Measurements from ENCODE around the gene TSSK6.
A peak's percentile ranks its signal among the peaks of the same experiment; 100 is the strongest.
"Not testable (repeated sequence)": the region's sequence is repeated elsewhere in the genome, so short reads cannot be mapped to it uniquely, and the experiment has no call there.

The TSSK6 gene

DNA sequence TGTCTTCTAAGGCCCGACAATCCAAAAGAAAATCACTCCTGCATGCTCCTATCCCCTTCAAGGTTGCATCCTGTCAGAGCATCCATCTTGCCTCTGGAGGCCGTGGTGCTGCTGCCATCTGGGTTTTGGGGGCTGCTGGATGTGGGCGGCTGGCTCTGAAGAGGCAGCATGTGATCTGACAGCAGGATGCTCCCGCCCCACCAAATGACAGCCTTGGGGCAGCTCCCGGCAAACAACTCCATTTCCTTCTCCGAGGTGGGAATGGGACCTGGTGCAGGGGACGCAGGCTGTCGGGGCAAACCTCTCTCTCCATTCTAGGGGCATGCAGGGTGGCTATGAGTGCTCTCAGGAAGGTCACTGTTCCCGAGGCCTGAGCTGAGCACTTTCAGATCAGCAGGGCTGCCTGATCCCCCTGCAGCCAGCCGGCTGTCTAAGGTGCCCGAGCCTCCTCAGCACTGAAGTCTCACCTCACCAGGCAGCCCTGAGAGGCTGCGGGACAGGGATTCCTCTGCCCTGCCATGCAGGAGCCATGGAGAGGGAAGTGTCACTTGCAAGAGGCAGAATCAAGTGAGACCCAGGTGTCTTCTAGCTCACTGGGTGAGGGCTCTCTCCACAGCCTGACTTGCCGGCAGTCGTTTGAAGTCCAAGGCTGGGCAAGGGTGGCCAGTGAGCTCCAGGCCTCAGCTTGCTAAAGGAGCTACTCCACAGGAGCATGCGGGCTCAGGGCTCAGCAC lies 28.8 kb downstream of the TSSK6 start:
- no peak for DNase-seq

DNA sequence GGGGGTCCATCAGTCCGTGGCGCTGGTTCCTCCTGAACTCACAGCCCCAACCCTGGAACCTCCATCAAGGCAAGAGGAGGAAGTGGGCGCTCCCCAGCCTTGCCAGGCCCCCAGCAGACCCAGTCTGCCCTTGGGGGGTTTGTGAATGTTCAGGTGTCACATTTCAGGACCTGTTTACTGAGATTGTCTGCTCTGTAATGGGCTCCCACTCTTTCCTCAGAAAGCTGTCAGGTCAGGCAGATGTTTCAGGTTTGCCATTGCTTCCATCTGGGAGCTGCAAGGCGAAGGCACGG lies 29.4 kb downstream of the TSSK6 start:
- no peak for DNase-seq

DNA sequence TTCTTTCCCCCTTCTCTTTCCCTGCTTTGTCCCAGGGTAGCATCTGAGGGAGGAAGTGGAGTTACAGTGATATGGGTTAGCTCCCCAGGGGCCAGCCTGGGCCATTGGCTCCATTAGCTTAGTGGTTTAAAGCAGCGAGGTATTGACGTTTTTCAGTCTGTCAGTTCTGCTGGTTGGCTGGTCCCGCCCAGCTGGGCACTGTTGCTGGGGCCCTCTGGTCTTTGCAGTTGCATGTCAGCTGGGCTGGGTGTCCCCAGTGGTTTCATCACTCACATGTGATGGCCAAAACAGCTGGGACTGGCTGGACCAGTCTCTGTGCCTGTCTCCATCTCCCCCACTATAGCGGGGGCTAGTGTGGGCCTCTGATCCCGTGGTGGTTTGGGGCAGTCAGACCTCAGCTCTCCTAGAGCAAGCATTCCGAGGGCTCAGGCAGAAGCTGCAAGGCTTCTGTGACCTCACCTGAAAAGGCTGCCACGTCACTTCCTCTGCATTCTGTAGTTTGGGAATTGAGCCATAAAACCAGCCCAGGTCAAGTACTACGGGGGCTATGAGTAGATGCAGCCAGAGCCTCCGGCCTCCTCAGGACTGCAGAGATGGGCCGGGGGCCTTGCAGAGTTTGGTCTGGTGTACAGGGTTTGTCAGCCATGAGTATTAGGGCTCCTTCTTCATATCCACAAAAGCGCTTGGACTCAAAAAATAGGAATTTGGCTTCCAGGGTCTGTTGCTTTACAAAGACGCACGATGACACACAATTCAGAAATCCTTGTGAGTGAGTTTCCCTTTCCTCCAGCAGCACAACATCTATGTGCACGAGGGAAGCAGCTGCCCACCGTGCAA lies 30.0 kb downstream of the TSSK6 start:
- no peak for DNase-seq

DNA sequence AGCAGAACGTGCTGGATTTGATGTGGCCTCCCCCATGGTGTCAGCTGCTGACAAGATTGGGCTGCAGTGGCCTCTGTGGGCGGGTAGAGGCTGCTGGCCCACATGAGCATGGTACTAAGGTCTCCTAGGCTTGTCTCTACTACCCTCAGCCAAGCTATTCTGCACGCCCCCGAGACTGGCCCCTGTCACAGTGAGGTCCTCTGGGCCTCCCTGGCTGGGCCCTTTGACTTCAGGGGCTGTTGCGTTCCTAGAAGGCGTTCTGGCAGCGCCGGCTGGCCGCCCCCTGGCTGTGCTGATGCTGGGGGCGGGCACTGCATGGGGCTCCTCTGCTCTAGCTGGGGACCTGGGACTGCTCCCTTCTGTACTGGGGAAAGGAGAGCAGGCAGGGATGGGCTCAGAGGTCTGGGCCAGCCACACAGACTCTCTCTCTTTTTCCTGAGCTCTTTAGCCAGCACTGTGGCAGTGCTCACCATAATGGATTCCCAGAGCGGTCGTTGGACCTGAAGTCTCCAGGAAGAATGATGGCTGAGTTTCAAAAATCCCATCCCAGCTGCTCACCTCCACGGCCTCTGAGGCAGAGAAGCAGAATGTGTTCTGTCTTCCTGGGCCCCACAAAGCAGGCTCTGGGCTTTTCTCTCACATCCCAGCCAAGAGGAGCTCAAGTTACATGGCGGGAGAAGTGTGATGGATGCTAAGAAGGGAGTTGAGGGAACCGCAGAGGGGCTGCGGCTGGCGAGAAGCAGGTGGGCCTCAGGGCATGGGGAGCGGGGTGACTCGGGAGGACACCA lies 32.3 kb downstream of the TSSK6 start:
- no peak for DNase-seq

DNA sequence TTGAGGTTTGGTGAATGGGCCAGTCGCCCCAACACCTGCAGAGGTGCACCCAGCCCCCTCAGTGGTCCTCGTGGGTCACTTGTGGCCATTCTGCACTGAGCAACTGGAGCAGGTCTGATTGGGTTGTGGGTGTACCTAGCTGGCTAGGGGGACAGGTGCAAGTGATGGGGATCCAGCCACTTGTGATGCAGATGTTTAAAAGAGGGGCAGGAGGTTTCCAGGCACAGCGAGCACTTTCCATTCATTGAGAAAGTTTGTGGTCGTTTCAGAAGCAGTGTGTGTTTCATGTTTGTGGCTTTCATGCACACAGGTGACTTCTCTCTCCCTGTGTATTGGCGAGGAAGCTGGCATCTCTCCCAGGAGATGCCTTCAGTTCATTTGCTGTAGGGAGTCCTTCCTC lies 34.7 kb downstream of the TSSK6 start:
- DNase-seq: no peak

DNA sequence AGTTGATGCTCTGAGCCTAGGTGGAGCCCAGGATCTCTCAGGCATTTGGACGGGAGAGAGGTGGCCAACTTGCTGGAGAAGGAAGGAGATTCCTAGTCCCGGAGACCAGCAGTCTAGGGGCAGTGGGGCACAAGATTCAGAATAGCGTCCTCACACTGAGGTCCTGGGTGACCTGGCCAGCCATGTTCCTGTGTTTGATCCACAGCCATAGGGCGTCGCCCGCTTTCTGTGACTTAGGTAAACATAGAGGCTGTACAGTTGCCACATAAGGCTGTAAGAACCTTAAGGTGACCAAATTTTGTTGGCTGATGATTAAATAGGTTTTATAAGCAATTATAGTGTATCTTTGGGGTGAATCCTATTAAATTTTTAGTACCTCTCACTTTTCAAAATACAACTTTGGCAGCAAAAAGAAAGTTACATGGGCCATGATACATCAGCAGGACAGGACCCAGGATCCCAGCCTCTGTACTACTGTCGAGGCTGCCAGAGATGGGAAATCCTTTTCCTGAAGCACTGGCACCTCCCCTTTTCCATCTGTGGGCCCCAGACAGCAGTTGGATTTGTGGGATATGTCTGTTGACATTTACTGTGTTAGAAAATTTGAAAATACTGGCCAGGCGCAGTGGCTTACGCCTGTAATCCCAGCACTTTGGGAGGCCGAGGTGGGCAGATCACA lies 37.5 kb downstream of the TSSK6 start:
- no peak for DNase-seq

DNA sequence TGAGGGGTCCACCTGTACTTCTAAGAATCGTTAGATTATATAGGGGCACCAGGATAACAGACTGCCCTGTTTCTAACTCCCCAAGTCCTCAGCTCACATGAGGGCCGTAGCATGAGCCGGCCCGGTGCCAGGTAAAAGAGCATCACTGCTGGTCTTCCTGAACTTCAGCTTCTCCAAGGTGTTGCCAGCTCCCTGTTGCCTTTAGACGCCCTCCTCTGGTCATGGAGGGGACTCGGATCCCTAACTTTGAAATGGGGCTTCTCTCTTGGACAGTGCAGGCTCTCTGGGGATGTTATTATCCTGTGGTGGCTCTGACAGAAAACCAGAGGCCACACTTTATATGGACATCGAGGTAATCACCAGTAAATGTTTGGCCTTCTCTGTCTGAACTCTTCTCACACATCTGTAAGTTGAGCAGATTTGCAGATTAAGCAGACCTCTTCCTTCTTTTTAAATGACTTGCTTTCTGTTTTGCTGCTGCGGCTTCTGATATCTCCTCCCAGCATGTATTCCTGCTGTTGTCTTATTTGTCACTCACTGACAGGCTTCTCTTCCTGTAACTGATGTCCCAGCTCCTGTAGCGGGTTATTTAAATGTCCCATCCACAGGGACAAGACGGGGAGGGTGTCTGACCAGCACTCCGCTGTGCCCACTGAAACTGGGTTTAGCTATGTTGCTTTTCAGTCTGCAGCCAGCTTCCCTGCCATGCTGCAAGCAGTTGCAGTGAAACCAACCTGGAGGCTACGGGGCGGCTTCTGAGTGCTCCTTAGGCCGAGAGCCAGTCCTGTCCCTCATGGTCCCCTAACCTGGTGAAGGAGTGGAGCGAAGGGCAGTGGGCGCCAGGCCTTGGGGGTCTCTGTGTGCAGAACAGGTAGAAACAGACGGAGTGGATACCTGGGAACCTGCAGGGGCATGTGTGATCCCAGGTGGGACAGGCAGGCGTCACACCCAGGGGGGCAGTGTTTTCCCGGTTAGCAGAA lies 39.2 kb downstream of the TSSK6 start:
- no peak for DNase-seq

DNA sequence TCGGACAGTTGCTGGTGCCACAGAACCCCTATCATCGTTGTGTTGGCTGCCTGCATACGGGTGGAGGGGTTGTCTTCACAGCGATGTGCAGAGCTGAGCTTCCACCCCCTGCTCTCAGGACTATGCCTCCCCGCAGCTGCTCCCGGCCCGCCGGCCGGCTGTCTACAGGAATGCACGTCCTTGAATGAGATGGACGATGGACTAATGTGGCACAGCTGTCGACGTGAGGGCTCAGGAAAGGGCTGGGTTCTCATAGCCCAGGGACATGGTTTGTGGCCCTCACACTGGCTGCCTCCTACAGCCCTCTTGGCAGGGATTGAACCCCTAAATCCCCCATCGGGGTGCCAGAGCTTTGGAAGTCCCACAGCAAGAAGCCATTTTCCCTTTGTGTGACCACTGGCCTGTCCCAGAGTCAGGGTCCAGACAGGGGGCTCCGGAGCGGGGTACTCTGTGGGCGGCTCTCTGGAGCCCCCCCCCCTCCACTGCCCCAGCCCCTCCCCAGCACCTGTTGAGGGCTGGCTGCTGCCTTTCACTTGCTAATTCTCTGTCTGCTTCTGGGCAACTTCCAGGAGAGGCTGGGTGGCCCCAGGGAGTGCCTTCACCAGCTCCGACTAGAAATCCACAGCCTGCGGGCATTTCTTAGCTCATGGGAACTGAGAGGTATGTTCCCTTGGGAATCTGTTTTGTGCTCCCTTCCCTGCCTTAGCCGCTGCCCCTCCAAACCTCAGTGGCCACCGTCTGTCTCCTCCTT lies 40.2 kb downstream of the TSSK6 start:
- no peak for DNase-seq

DNA sequence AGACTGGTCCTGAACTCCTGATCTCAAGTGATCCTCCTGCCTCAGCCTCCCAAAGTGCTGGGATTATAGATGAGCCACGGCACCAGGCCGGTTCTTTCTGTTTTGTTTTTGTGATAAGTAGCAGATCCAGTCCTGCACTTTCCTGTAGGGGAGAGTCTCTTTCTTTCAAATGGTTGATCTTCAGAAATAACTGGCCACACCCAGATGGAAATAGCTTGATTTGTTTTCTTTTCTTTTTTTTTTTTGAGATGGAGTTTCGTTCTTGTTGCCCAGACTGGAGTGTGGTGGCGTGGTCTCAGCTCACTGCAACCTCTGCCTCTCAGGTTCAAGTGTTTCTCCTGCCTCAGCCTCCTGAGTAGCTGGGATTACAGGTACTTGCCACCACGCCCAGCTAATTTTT lies 43.2 kb downstream of the TSSK6 start:
- DNase-seq: not testable (repeated sequence)

DNA sequence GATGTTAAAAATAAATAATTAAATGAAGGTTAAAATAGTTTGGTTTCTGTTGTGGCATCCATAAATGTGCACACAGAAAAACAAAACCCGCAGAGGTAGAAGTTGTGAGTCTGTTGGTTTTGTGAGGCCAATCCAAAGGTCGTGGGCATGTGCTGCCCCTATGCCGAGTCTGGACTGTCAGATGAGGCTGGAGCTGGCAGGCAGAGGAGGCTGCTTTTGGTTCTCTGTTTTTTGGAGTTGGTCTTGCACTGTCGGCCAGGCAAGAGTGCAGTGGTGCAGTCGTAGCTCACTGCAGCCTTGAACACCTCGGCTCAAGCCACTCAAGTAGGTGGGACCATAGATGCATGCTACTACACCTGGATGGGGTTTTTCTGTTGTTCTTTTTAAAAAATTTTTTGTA lies 43.7 kb downstream of the TSSK6 start:
- DNase-seq: no peak

DNA sequence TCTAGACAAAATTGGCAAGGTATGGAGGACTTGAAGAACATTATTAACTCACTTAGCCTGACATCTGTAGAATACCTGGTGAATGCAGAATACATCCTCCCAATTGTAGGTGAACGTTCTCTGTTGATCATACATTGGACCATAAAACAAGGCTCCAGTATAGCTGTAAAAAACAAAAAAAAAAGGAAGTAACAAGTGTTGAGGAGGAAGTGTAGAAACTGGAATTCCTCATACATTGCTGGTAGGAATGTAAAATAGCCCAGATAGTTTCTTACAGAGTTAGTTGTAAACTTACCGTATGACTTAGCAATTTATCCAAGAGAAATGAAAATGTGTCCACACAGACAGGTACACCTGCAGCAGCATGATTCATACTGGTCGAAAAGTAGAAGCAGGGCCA lies 44.8 kb downstream of the TSSK6 start:
- DNase-seq: no peak

DNA sequence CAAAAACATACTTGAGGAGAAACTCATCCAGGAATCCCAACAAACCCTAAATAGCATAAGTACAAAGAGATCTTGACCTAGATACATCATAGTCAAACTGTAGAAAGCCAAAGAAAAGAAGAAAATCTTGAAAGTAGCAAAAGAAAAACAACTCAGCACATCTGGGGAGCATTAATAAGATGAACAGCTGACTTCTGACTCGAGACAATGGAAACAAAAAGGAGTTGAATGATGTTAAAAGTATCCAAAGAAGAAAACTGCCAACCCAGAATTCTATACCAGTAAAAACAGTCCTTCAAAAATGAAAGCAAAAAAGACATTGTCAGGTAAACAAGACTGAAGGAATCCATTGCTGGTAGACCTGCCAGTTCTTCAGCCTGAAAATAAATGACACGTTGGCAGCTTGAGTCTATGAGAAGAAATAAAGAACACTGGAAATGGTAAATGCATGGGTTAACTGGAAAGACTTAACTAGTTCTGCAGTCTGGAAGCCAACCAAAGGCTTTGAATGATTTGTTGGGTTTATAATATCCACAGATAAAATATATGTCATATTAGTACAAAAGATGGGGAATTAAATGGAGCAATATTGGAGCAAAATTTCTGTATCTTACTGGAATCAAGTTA lies 46.8 kb downstream of the TSSK6 start:
- DNase-seq: peak; percentile 17

DNA sequence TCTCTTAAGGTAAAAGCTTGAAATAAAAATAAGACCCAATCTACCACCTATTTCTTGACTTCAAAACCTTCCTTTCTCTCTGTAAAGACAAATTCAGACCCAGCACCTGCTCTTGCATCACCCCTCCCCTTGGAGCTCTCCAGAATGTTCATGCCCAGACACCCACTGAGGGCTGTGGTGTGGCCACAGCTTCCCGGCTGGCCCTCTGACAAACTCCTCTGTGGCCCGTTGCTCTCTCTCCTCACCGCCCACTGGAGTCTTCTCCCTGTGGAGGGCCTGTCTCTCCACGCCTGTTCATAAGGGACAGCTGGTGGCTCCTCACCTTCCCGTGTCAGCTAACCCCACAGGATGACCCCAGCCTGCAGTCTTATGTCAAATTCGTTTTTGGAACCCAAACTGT lies 49.1 kb downstream of the TSSK6 start:
- no peak for DNase-seq

DNA sequence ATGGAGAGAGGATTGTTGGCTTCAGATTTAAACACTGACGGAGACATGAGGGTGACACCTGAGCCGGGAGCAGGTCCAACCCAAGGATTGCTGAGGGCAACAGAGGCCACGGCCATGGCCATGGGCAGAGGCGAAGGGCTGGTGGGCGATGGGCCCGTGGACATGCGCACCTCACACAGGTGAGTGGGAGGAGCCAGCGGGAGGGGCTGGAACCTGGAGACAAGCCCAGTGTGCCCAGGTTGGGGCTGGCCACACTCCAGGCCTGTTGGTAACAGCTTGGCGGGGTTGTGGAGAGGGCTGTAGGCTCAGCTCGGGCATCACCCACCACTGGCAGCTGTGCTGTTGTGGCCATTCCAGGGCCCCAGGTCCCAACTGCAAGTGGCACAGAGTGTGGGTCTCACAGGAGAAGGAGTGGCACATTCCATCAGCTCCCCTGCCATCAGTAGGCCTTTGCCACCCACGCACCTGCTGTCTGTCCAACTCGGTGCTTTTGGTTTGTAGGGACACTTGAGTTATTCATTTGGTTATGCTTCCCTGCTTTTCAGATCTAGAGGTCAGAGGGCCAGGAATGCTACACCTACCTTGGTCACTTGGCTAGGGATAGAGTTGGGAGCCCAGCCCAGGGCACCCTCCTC lies 49.8 kb downstream of the TSSK6 start:
- no peak for DNase-seq

DNA sequence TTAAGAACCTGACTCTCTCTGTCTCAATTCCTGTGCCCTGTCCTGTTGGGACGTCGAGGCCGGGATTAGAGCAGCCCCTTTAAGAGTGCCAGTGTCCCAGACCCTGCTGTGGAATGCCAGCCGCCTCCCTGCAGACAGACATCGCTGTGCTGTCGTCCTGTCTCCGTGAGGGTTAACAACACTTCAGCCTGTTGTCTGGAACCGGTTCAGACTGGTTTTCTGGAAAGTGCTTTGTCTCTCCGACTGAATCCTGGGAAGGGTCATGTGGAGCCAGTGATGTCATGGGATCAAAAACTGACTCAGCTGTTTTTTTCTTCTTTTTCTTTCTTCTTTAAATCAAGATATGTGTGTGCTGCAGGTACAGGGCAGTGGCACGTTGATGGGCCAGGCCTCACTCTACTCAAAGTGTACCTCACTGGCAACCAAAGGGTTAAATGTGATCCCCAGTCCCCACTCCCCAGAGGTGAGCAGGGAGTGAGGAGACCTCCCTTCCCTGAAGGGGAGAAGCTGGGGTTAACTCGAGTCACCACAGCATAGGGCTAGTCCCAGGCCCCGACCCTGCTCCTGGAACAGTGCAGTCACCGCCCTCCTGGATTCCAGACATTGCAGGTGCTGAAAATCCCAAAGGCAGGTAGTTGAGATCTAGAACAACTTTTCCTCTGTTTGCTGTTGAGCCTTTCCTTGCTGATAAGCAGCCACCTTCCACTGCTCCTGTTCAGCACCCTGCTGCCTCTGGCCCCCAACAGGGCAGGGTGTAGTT lies 50.8 kb downstream of the TSSK6 start:
- DNase-seq: peak; percentile 8
